Esophagus squamous epithelium (tissue), 5 donors: Measurements from ENCODE around the gene CAPNS2. TPM values are rescaled to one million over a fixed set of nuclear protein-coding genes. Genes with fewer than 3 reads are reported as not detected.

Experiments used
- DNase-seq: peaks from one replicate; lab custom pipeline; 2025; lab: John Stamatoyannopoulos, UW
- H3K27ac ChIP-seq, 4 donors: fragments of 200-600 bp; sonication (generic); one replicate each; pipeline ENCODE4 v1.5.1; 2016 to 2019; ENCODE audit warnings: mild to moderate bottlenecking in 1 of 4
- H3K27me3 ChIP-seq, 4 donors: fragments of 200-600 bp; sonication (generic); 1 replicate in 3 of 4; 2 replicates in 1 of 4; pipeline versions ENCODE4 v1.5.1 to v1.6.0; 2017 to 2021; ENCODE audit warnings: antibody characterized with exemption in 1 of 4
- H3K36me3 ChIP-seq, 3 donors: fragments of 200-600 bp; sonication (generic); one replicate each; pipeline ENCODE4 v1.5.1; 2016 to 2019
- H3K4me1 ChIP-seq, 3 donors: fragments of 200-600 bp; sonication (generic); one replicate each; pipeline ENCODE4 v1.5.1; 2017 to 2019
- H3K4me3 ChIP-seq, 4 donors: fragments of 200-600 bp; sonication (generic); 1 replicate in 3 of 4; 2 replicates in 1 of 4; pipeline ENCODE4 v1.5.1; 2016 to 2019; ENCODE audit warnings: mild to moderate bottlenecking in 2 of 4, moderate library complexity in 1 of 4
- H3K9me3 ChIP-seq, 3 donors: fragments of 200-600 bp; sonication (generic); one replicate each; pipeline ENCODE4 v1.5.1; 2016 to 2019
- CTCF ChIP-seq, 6 experiments: fragments of 450-650 bp in 4 of 6; fragments of 200-600 bp in 2 of 6; sonication (generic) in 2 of 6; IDR thresholded peaks; one replicate each; pipeline ENCODE4 v1.5.1; 2016 to 2019; ENCODE audit warnings: antibody characterized with exemption in 6 of 6, mild to moderate bottlenecking in 4 of 6, moderate library complexity in 4 of 6
- POLR2A ChIP-seq, 4 donors: fragments of 450-650 bp; IDR thresholded peaks; one replicate each; pipeline ENCODE4 v1.6.1; 2017; ENCODE audit warnings: antibody characterized with exemption in 4 of 4, mild to moderate bottlenecking in 4 of 4, moderate library complexity in 3 of 4
- WGBS, 2 donors: methylation state at CpG; one replicate each; pipeline ENCODE4 v1.1.5; 2018; 5-methylcytosine and 5-hydroxymethylcytosine counted together
- intact Hi-C: fragments of 100-400 bp; cut with DNase I; formaldehyde crosslinking; loops from one replicate; pipeline ENCODE4 v1.15.0; 2022
- total RNA-seq, 4 donors: library from RNA; depleted of rRNA; stranded (reverse); fragments of >200 nt; gene quantifications; one replicate each; pipeline ENCODE4 v1.1.0, GENCODE V29; 2016
- donor health status: DM: yes; HTN: yes; CAD: no.

The CAPNS2 gene
- total RNA-seq, 4 donors from 2014 or later = 58.8 to 145 (median 74.0) TPM

GRCh38 chr16:55557186-55557585, 9.3 kb upstream of the CAPNS2 start:
- DNase-seq = no peak
- Histone ChIP-seq H3K9me3 (no peaks in the 10 kb centered on the region), H3K4me3 (no peak overlapping the region), H3K27me3 (no peaks in the 10 kb centered on the region), H3K36me3 (peaks cover 0 to 10% (median 0%) of the 10 kb centered on the region in 3 donors), H3K27ac (peak overlapping the region; percentile 55 to 83 (median 70)), H3K4me1 (peaks cover 19 to 61% (median 26%) of the 10 kb centered on the region in 3 donors)
- intact Hi-C loops = no loop called here
- TF ChIP-seq CTCF (IDR thresholded peaks at IDR 0.05) = no peak
- TF ChIP-seq POLR2A (IDR thresholded peaks at IDR 0.05) = no peak

GRCh38 chr16:55559233-55559632, 7.3 kb upstream of the CAPNS2 start:
- H3K36me3 ChIP-seq = peaks cover 0 to under 1% (median 0%) of the 10 kb centered on the region in 3 donors
- H3K27me3 ChIP-seq = no peaks in the 10 kb centered on the region
- TF ChIP-seq CTCF (IDR thresholded peaks at IDR 0.05) (no peak), POLR2A (IDR thresholded peaks at IDR 0.05) (no peak)
- DNase-seq = no peak
- intact Hi-C loops = no loop called here
- peaks cover 19 to 57% (median 26%) of the 10 kb centered on the region in 3 donors for H3K4me1 ChIP-seq
- peak overlapping the region; percentile 59 to 83 (median 74) for H3K27ac ChIP-seq
- no peaks in the 10 kb centered on the region for H3K9me3 ChIP-seq
- H3K4me3 ChIP-seq = no peak overlapping the region

GRCh38 chr16:55559933-55560516, 6.5 kb upstream of the CAPNS2 start:
- H3K27ac ChIP-seq = peak overlapping the region in 3 of 4 donors; percentile 41 to 83 (median 78)
- WGBS, 2 donors = 40 to 63% methylated on average over 1 of the region's 1 CpG
- intact Hi-C loops = no loop called here

GRCh38 chr16:55561319-55561848, 5.1 kb upstream of the CAPNS2 start:
- TF ChIP-seq POLR2A (IDR thresholded peaks at IDR 0.05) (no peak), CTCF (IDR thresholded peaks at IDR 0.05) (no peak)
- intact Hi-C loops = no loop called here
- Histone ChIP-seq H3K4me1 (peaks cover 19 to 54% (median 26%) of the 10 kb centered on the region in 3 donors), H3K36me3 (no peaks in the 10 kb centered on the region), H3K9me3 (no peaks in the 10 kb centered on the region), H3K27ac (no peak overlapping the region), H3K27me3 (no peaks in the 10 kb centered on the region), H3K4me3 (no peak overlapping the region)
- 65 to 74% methylated on average over 2 of the region's 2 CpGs for WGBS, 2 donors
- DNase-seq = no peak

More at GRCh38 chr16:55559933-55560516, 6.5 kb upstream of the CAPNS2 start:
- Histone ChIP-seq H3K4me3 (no peak overlapping the region), H3K9me3 (no peaks in the 10 kb centered on the region), H3K4me1 (peaks cover 19 to 57% (median 26%) of the 10 kb centered on the region in 3 donors), H3K36me3 (no peaks in the 10 kb centered on the region), H3K27me3 (no peaks in the 10 kb centered on the region)
- no peak for TF ChIP-seq POLR2A (IDR thresholded peaks at IDR 0.05)
- no peak for TF ChIP-seq CTCF (IDR thresholded peaks at IDR 0.05)
- DNase-seq = no peak

GRCh38 chr16:55562936-55563335, 3.5 kb upstream of the CAPNS2 start:
- no peaks in the 10 kb centered on the region for H3K9me3 ChIP-seq
- no peak overlapping the region for H3K27ac ChIP-seq
- intact Hi-C loops = no loop called here
- no peak overlapping the region for H3K4me3 ChIP-seq
- DNase-seq = no peak
- no peaks in the 10 kb centered on the region for H3K36me3 ChIP-seq
- TF ChIP-seq CTCF (IDR thresholded peaks at IDR 0.05) (no peak), POLR2A (IDR thresholded peaks at IDR 0.05) (no peak)
- H3K4me1 ChIP-seq = peaks cover 19 to 39% (median 20%) of the 10 kb centered on the region in 3 donors
- H3K27me3 ChIP-seq = no peaks in the 10 kb centered on the region
- WGBS, 2 donors = 67 to 76% methylated on average over 1 of the region's 1 CpG
